Measurements from ENCODE around the gene RUFY3. TPM values are rescaled to one million over a fixed set of nuclear protein-coding genes. Genes with fewer than 3 reads are reported as not detected.

RUFY3 gene
- total RNA-seq, 1 experiment from 2014 or later, result 25.1 TPM

- intact Hi-C loops (cut with micrococcal nuclease; ENCODE audit: unreplicated experiment), result no loop called here
- DNase-seq (ENCODE audit: low spot score), result no peak
- POLR2A ChIA-PET (ENCODE audit: low non-redundant PET), result no interaction called here
- H3K27ac ChIP-seq (ENCODE audit: low read depth, low read length, poor library complexity, severe bottlenecking), result no peak overlapping the region
- no peak for TF ChIP-seq CTCF (conservative IDR thresholded peaks at IDR 0.05; ENCODE audit: low read depth, low read length)
- TF ChIP-seq EZH2 (IDR thresholded peaks at IDR 0.05; ENCODE audit: borderline replicate concordance, low read depth, low read length, poor library complexity, severe bottlenecking), result no peak
- no peaks in the 10 kb centered on the region for H3K4me1 ChIP-seq (ENCODE audit: insufficient read depth, low read length, poor library complexity, severe bottlenecking)
- H3K9me3 ChIP-seq (ENCODE audit: low read depth, low read length, poor library complexity, severe bottlenecking), result no peaks in the 10 kb centered on the region
- H3K27me3 ChIP-seq (replicated peaks; ENCODE audit: insufficient read depth, low read depth, low read length, poor library complexity), result no peaks in the 10 kb centered on the region
- no TSS peak for BruUV-seq (replicated peaks)
- no peak overlapping the region for H3K4me3 ChIP-seq (ENCODE audit: low read depth, low read length, poor library complexity, severe bottlenecking)
- CTCF ChIA-PET, result no interaction called here
- peaks cover 11% of the 10 kb centered on the region for H3K36me3 ChIP-seq (ENCODE audit: insufficient read depth, low read length, poor library complexity, severe bottlenecking)
Measured at GRCh38 chr4:70815370-70815769, 93.6 kb downstream of the RUFY3 start.

GRCh38 chr4:70816894-70817293, 95.1 kb downstream of the RUFY3 start:
- peaks cover 18% of the 10 kb centered on the region for H3K36me3 ChIP-seq (ENCODE audit: insufficient read depth, low read length, poor library complexity, severe bottlenecking)
- H3K4me1 ChIP-seq (ENCODE audit: insufficient read depth, low read length, poor library complexity, severe bottlenecking), result no peaks in the 10 kb centered on the region
- H3K9me3 ChIP-seq (ENCODE audit: low read depth, low read length, poor library complexity, severe bottlenecking), result no peaks in the 10 kb centered on the region
- POLR2A ChIA-PET (ENCODE audit: low non-redundant PET), result no interaction called here
- no peak overlapping the region for H3K27ac ChIP-seq (ENCODE audit: low read depth, low read length, poor library complexity, severe bottlenecking)
- intact Hi-C loops (cut with micrococcal nuclease; ENCODE audit: unreplicated experiment), result no loop called here
- CTCF ChIA-PET, result no interaction called here
- no peak overlapping the region for H3K4me3 ChIP-seq (ENCODE audit: low read depth, low read length, poor library complexity, severe bottlenecking)
- H3K27me3 ChIP-seq (replicated peaks; ENCODE audit: insufficient read depth, low read depth, low read length, poor library complexity), result no peaks in the 10 kb centered on the region
- no TSS peak for BruUV-seq (replicated peaks)
- DNase-seq (ENCODE audit: low spot score), result no peak
- TF ChIP-seq EZH2 (IDR thresholded peaks at IDR 0.05; ENCODE audit: borderline replicate concordance, low read depth, low read length, poor library complexity, severe bottlenecking), result no peak
- no peak for TF ChIP-seq CTCF (conservative IDR thresholded peaks at IDR 0.05; ENCODE audit: low read depth, low read length)

GRCh38 chr4:70818173-70818855, 96.5 kb downstream of the RUFY3 start:
- Histone ChIP-seq H3K27ac (ENCODE audit: low read depth, low read length, poor library complexity, severe bottlenecking) (no peak overlapping the region), H3K27me3 (replicated peaks; ENCODE audit: insufficient read depth, low read depth, low read length, poor library complexity) (no peaks in the 10 kb centered on the region), H3K4me1 (ENCODE audit: insufficient read depth, low read length, poor library complexity, severe bottlenecking) (no peaks in the 10 kb centered on the region), H3K36me3 (ENCODE audit: insufficient read depth, low read length, poor library complexity, severe bottlenecking) (peaks cover 18% of the 10 kb centered on the region), H3K4me3 (ENCODE audit: low read depth, low read length, poor library complexity, severe bottlenecking) (no peak overlapping the region), H3K9me3 (ENCODE audit: low read depth, low read length, poor library complexity, severe bottlenecking) (no peaks in the 10 kb centered on the region)
- ChIA-PET POLR2A (ENCODE audit: low non-redundant PET) (no interaction called here), CTCF (no interaction called here)
- intact Hi-C loops (cut with micrococcal nuclease; ENCODE audit: unreplicated experiment), result no loop called here
- no peak for DNase-seq (ENCODE audit: low spot score)
- BruUV-seq (replicated peaks), result no TSS peak
- TF ChIP-seq EZH2 (IDR thresholded peaks at IDR 0.05; ENCODE audit: borderline replicate concordance, low read depth, low read length, poor library complexity, severe bottlenecking) (no peak), CTCF (conservative IDR thresholded peaks at IDR 0.05; ENCODE audit: low read depth, low read length) (no peak)

All from A673 (cell line).